ENCODE measurements around the gene P4HTM. TPM values are rescaled to one million over a fixed set of nuclear protein-coding genes. Genes with fewer than 3 reads are reported as not detected.

Gene P4HTM
- total and polyA plus RNA-seq, 4 donors = 36.0 to 66.4 (median 47.5) TPM

DNA sequence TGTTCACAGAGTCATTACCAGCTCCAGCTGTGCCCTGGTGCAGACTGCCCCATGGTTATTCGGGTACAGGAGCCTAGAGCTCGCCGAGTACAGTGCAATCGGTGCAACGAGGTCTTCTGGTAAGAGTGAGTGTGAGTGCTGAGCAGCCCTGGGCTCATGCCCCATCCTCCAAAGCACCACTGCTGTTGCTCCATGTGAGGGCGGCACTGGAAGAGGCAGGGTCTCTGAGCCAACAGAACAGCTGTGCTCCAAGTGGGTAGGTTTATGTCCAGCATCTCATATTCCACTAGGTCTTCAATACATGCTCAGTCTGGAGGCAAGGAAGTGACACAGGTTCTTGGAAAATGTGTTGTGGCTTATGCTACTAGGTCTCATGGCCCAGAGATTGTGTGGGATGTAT is 19.5 kb upstream of the P4HTM start:
- H3K4me1 ChIP-seq (ENCODE audit: control insufficient read depth in 5 of 5, insufficient read depth in 5 of 5, low read length in 5 of 5) = no peaks in the 10 kb centered on the region
- peaks cover 21 to 52% (median 49%) of the 10 kb centered on the region in 4 donors for H3K36me3 ChIP-seq (ENCODE audit: control insufficient read depth in 4 of 4, insufficient read depth in 4 of 4, low read length in 4 of 4)
- ATAC-seq (ENCODE audit: insufficient read depth, low FRiP score) = no peak
- no peak for DNase-seq
- H3K9me3 ChIP-seq (ENCODE audit: control insufficient read depth in 4 of 4, insufficient read depth in 3 of 4, low read length in 3 of 4) = no peaks in the 10 kb centered on the region
- 96 to 99% methylated on average over 6 of the region's 6 CpGs for WGBS, 2 donors
- no peak overlapping the region for H3K27ac ChIP-seq (ENCODE audit: low read depth in 1 of 2, low read length in 1 of 2)
- H3K4me3 ChIP-seq = no peak overlapping the region
- TF ChIP-seq, protein P1, sequence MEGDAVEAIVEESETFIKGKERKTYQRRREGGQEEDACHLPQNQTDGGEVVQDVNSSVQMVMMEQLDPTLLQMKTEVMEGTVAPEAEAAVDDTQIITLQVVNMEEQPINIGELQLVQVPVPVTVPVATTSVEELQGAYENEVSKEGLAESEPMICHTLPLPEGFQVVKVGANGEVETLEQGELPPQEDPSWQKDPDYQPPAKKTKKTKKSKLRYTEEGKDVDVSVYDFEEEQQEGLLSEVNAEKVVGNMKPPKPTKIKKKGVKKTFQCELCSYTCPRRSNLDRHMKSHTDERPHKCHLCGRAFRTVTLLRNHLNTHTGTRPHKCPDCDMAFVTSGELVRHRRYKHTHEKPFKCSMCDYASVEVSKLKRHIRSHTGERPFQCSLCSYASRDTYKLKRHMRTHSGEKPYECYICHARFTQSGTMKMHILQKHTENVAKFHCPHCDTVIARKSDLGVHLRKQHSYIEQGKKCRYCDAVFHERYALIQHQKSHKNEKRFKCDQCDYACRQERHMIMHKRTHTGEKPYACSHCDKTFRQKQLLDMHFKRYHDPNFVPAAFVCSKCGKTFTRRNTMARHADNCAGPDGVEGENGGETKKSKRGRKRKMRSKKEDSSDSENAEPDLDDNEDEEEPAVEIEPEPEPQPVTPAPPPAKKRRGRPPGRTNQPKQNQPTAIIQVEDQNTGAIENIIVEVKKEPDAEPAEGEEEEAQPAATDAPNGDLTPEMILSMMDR (IDR thresholded peaks at IDR 0.05; ENCODE audit: control extremely low read depth, extremely low read depth) = no peak
- no peaks in the 10 kb centered on the region for H3K27me3 ChIP-seq (ENCODE audit: control insufficient read depth in 3 of 3, insufficient read depth in 3 of 3, low read length in 2 of 3)
- H3K9ac ChIP-seq (ENCODE audit: insufficient read depth in 1 of 2, low read length in 2 of 2) = no peak overlapping the region

DNA sequence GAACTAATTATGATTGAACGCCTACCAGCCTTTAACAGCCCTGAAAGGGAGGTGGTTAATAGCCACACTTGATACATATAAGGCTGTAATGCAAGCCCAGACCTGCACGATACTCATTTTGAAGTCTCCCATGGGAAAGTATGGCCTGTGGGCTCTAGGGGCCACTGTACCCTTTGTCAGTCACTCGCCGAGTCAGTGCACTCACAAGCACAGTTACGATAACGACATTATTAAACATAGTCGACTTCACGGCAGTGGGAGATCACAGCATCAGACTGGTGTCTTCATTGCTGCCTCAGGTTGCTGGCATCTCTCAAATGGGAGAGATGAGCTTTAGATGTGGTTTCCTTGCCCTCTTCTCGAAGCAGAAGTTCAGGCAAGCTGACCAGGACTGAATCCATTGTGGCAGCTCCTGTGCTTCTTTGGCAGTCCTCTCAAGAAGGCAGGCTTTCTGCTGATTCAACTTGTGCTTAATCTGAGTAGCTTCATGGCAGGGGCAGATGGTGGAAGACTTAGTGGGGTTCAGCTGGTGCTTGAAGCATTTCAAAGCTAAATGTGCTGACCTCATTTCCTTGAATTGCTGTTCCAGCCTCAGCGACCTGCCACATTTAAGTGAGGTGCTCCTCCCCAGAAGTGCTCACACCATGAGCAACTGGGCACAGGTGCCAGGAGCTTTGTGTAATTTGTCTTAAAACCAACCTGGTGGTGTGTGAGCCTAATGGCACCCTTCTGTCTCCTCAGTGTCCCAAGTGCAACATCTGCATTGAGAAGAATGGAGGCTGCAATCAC is 15.8 kb upstream of the P4HTM start:
- Histone ChIP-seq H3K27me3 (ENCODE audit: control insufficient read depth in 3 of 3, insufficient read depth in 3 of 3, low read length in 2 of 3) (no peaks in the 10 kb centered on the region), H3K4me3 (no peak overlapping the region), H3K36me3 (ENCODE audit: control insufficient read depth in 4 of 4, insufficient read depth in 4 of 4, low read length in 4 of 4) (peaks cover 28 to 59% (median 46%) of the 10 kb centered on the region in 4 donors), H3K27ac (ENCODE audit: low read depth in 1 of 2, low read length in 1 of 2) (no peak overlapping the region), H3K9ac (ENCODE audit: insufficient read depth in 1 of 2, low read length in 2 of 2) (no peak overlapping the region), H3K9me3 (ENCODE audit: control insufficient read depth in 4 of 4, insufficient read depth in 3 of 4, low read length in 3 of 4) (no peaks in the 10 kb centered on the region), H3K4me1 (ENCODE audit: control insufficient read depth in 5 of 5, insufficient read depth in 5 of 5, low read length in 5 of 5) (no peaks in the 10 kb centered on the region)
- 89% methylated on average over 10 of the region's 10 CpGs for WGBS, 2 donors
- TF ChIP-seq, protein P1 (IDR thresholded peaks at IDR 0.05; ENCODE audit: control extremely low read depth, extremely low read depth) = no peak
- DNase-seq = no peak
- ATAC-seq (ENCODE audit: insufficient read depth, low FRiP score) = no peak

DNA sequence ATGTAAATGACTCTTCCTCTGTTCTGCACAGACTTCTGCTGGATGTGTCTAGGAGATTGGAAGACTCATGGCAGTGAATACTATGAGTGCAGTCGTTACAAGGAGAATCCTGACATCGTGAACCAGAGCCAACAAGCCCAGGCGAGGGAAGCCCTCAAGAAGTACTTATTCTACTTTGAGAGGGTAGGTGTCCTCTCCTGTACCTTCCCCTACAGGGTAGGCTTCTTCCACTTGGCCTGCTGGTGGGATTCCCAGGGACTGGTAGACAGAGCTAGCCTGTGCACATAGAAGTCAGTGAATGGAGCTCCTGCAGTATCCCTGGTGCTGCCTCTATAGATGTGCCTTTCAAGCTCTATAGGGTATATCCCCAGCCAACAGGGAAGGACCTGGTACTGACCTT is 10.6 kb upstream of the P4HTM start:
- Histone ChIP-seq H3K9me3 (ENCODE audit: control insufficient read depth in 4 of 4, insufficient read depth in 3 of 4, low read length in 3 of 4) (peaks cover 0 to 5% (median 0%) of the 10 kb centered on the region in 4 donors), H3K27me3 (ENCODE audit: control insufficient read depth in 3 of 3, insufficient read depth in 3 of 3, low read length in 2 of 3) (no peaks in the 10 kb centered on the region), H3K4me3 (no peak overlapping the region), H3K27ac (ENCODE audit: low read depth in 1 of 2, low read length in 1 of 2) (no peak overlapping the region), H3K36me3 (ENCODE audit: control insufficient read depth in 4 of 4, insufficient read depth in 4 of 4, low read length in 4 of 4) (peaks cover 29 to 59% (median 43%) of the 10 kb centered on the region in 4 donors), H3K4me1 (ENCODE audit: control insufficient read depth in 5 of 5, insufficient read depth in 5 of 5, low read length in 5 of 5) (peaks cover 0 to 3% (median 0%) of the 10 kb centered on the region in 5 donors), H3K9ac (ENCODE audit: insufficient read depth in 1 of 2, low read length in 2 of 2) (no peak overlapping the region)
- TF ChIP-seq, protein P1 (IDR thresholded peaks at IDR 0.05; ENCODE audit: control extremely low read depth, extremely low read depth) = no peak
- 90 to 96% methylated on average over 3 of the region's 3 CpGs for WGBS, 2 donors
- ATAC-seq (ENCODE audit: insufficient read depth, low FRiP score) (no peak), DNase-seq (no peak)
